GM18502 (cell line): ENCODE data around the gene TNNI3K.
A peak's percentile ranks its signal among the peaks of the same experiment; 100 is the strongest.

Experiments used
- ATAC-seq: cut with Tn5 transposase; IDR thresholded peaks from one replicate; pipeline ENCODE4 v1.9.1; 2021; ENCODE audit warnings: mild to moderate bottlenecking; ENCODE audit not compliant: unreplicated experiment, poor library complexity

The TNNI3K gene

DNA sequence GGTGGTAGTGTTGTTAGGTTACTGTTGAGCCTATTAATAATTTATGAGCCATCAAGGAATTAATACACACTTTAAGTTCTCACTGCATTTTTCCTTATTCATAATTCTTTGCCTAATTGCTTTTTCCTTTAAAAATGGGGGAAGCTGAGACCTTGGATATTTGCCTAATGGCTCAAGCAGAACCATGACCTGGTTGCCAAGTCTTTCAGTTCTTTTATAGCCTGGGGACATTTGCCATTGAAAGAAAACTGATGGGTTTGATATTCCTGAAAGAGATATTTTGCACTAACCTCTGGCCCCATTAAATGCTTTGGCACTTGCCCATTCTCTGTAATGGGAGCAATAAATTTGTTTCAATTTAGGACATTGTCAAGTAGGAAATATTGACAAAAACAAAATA, 295.7 kb downstream of the TNNI3K start:
- ATAC-seq: no peak

DNA sequence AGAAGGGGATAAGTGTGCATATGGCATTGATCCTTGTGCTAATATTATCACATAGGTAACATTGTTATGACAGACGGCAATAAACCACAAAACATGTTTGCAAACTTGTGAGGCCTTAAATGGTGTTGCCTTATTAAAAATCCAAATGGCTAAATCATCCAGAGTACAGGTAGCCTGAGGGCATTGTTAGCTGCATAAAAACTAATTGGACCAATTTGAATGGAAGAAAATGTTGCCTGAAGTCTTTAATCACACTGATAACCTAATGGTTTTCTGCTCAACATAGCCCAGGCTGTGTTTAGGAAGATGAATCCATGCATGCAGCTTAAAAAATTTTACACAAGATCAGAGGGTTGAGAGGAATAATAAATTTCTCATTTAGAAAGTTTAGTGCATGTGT, 296.6 kb downstream of the TNNI3K start:
- ATAC-seq: no peak

DNA sequence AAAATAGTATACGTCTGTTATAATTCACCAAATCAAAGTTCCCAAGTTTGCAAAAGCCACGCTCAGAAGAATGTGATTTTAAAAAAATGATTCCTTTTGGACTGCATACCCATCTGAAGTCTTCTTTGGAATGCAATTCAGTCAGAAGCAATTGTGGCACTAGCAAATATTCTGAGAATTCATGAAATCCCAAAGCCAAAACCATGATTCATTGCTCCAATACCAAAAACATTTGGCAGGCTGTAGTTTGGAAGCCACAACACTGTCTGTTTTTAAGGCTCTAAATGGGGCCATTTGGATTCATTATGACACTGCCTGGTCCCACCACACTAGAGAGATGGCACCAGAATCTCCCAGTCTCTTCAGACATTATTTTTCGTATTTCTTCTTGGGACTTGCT, 299.1 kb downstream of the TNNI3K start:
- ATAC-seq: no peak

DNA sequence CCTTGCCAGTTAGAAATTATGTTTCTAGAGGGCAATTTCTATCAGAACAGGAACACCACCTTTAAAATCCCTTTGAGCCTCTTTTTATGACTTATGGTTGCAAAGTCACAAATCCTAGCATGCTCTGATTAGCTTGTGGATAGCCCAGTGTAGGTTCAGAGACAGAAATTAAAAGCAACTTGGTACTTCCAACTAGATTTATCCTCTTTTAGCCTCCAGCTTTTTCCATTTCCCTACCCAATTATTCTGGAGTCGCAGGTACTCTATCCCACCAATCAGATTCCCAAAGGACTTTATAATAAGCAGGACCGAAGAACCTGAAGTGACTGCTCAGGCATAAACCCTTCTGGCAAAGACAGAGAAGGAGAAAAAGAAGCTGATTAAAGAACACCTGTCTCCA, 310.6 kb downstream of the TNNI3K start:
- ATAC-seq: no peak

DNA sequence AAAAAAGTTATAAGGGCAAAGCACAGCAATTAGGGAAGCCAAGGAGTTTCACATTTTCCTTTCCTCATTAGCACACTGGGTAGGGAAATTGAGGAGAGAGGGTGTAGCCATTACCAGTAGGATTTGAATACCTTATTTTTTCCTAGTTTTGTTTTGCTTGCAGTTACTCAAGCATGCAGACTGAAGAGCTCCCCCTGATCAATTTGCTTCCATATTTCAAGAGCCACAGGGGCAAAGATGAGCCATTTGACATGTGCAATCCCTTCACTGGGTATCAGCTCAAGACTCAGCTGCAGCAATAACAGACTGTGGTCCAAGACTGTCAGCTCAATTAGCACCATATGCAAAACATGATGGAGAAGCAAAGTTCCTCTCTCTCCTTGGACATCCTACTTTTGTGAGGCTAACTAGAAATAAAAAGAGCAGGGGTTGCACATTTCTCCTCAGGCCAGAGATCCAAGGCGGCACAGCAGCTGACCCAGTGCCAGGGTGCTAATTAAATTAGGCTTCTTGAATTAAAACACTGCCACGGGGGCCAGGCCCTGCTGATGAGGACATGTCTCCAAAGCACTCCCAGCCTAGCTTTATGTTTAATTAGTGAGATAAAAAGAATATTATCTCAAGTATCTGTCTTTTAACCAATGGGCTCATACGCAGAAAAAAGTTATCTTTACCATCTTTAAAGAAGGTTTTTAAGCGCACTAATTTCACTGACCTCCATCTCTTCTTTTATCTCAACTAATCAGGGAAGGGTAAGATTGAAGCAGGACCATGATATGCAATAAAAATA, 314.0 kb downstream of the TNNI3K start:
- no peak for ATAC-seq

DNA sequence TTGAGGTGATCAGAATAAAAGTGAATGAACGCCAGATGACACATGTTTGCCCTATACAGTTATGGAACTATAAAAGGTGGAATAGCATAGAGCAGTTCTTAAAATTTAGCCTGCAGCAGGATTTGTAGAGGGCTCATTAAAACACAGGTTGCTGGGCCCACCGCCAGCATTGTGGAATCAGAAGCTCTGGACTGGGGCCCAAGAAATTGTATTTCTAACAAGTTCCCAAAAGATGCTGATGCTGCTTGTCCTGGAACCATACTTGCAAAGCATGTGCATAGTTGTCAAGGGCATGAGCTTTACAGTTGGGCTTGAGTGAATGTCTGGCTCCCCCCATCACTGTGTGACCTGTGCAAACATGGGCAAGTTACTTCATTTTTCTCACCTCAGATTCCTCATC, 314.7 kb downstream of the TNNI3K start:
- no peak for ATAC-seq

DNA sequence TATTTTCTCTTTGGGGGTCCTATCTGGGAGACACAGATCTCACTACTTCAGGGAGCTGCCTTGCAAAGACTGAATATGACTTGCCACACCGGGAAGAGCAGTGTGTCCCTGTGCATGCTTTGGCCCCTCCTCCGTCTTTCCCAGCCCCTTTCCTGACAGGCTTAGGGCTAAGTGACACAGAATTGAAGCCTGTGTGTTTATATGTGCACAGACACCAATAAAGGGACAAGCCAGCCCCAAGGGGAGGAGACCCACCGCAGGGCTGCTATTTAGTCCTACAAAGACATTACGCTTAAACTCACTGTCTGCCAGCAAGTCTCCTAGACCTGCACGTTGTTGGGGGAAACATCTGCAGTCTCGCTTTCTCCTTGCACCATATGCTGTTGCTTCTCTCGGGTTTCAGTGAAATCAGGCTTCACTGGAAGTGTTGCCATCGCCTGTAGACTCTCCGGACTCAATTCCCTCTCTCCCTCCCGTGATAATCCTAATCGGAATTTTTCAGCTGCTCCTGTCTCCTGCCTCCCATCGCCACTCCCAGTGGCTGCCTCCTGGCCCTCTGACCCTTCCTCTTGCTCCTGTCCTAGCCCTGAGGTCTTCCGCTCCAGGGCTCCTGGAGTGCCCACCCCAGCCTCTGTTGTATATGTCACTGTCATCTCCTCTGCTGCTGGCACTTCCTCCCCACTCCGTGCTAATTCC, 335.8 kb downstream of the TNNI3K start:
- ATAC-seq: no peak

DNA sequence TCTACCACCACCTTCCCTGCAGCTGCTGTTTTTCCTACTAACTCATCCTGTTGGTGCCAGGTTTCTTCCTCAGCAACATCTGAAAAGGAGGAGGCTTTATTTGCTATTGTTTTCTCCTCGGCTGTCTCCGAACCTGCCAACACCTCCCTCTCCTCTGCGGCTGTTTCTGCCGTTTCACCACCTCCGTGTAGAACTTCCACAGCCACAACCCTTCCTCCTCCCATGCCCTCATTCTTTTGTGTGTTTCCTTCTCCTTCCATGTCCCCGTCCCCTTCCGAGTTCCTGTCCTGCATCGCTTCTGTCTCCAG, 336.3 kb downstream of the TNNI3K start:
- no peak for ATAC-seq

DNA sequence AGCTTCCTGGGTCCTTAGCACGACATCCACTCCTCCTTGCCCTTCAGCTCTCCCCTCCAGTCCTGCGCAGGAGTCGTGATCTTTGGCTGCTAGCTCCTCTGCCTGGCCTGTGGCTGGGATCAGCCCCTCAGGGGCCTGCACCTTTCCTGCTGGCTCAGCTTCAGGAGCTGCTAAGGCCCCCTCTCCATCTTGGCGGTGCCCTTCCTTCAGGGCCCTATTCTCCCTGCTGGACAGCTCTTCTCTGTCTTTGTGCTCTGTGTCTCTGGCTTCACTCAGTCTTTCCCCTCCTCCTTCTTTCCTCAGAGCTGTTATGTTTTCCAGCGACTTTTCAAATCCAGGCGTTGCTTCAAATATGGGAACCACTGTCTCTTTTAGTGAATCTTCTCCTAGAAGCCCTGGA, 336.7 kb downstream of the TNNI3K start:
- ATAC-seq: no peak

DNA sequence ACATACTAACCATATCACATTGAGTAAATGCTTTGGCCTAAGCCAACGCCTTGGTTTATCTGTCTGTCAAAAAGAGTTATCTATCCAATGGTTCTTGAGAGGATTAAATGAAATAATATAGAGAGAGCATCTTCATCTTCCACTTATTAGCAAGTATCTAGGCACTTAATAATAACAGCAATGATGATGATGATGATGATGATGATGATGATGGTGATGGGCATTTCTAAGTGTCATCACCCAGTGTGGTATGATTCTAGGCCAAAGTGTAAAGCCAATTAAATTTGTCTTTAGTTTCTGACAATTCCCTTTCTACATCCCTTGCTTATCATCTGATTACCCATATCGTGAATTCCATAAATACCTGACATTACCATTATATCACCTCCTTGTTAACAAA, 342.9 kb downstream of the TNNI3K start:
- ATAC-seq: no peak

DNA sequence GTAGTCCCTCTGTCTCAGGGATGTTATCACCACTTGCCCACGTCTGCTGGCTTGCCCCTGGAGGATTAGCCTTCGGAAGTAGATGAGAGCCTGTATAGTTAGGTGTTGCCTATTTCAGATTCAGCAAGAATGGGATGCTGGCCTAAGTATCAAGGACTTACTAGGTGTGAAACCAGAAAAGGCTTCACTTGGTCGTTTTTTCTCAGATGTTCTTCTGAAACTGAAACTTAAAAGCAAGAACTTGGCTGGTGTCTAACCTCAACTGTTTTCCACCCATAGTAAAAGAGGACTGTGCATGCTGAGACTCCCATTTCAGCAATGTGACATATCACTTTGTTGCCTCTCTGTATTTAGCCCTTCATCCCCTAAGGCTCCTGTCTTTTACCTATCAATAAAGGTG, 344.2 kb downstream of the TNNI3K start:
- ATAC-seq: peak; percentile 100

DNA sequence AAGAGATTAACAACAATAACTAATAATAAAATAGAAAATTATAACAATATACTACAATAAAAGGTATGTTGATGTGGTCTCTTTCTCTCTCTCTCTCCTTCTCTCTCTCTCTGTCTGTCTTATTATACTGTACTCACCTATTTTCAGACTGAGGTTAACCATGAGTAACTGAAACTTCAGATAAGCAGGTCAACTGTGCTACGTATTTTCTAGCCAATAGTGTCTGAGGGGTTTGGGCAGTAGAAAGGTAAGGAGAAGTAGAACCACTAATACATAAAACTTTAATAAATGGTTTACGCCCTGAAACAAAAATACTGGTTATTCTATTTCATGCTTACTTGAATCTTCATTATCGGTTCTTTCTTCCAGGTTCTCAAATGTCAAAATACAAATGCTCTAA, 348.2 kb downstream of the TNNI3K start:
- ATAC-seq: peak; percentile 33

DNA sequence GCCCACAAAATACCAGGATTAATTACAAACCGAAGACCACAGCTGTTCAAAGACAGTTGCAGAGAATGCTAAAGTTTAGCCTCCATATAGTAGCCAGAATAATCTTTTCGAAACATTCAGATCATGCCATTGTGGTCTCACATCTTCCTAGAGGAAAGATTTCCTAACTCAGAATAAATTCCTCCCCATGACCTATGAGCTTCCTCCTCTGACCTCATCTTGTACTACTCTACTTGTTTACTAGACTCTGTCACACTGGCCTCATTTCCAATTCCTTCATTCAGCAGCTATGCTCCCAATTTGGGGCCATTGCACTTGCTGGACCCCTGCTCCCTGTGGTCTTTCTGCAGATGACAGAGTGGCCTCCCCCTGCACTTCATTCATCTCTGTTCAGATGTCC, 349.0 kb downstream of the TNNI3K start:
- no peak for ATAC-seq

DNA sequence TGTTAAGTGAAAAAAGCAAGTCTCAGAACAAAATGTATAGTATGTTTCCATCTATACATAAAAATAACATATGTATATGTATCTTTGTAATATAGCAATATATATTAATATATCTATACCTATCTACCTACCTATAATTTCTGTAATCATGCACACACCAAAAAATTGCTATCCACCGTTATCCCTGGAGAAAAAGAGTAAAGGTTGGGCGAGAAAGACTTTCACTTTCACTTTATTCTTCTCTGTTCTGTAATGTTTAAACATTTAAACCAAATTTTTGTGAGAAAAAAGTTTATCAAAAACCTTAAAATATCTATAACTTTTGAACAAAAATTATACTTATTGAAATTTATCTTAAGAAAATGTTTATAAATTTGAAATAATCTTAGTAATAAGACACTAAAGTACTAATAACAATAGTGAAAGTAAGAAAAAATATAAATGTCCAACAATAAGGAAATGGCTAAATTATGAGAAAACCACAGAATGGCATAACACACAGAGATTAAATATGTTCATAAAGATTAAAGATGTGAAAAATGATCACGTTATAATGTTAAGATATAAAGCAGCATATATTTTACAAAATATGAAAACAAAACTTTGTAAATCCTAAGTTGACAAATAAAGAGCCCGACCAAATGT, 351.2 kb downstream of the TNNI3K start:
- ATAC-seq: peak; percentile 59

DNA sequence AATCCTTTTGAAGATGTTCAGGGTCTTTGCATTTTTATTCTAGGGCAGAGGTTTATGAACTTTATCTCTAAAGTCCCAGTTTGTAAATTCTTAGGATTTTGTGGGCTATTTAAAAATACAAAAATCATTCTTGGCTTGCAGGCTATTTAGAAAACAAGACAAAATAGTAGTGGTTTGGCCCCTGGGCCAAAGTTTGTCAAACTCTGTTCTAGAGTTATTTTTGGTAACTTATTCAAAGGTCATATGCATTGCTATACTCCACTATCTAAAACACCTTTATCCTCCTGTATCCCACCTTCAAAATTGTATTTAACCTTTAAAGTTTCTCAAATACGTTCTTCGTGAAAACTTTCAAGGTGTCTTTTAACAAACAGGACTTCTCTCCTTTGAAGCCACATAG, 352.7 kb downstream of the TNNI3K start:
- no peak for ATAC-seq

DNA sequence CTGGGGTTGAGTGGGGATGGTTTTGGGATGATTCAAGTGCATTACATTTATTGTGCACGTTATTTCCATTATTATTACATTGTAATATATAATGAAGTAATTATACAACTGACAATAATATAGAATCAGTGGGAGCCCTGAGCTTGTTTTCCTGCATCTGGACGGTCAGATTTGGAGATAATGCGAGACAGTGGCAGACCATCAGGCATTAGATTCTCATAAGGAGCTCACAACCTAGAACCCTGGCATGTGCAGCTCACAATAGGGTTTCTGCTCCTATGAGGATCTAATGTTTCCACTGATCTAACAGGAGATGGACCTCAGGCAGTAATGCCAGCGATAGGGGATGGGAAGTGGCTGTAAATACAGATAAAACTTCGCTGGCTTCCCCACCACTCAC, 355.1 kb downstream of the TNNI3K start:
- no peak for ATAC-seq

DNA sequence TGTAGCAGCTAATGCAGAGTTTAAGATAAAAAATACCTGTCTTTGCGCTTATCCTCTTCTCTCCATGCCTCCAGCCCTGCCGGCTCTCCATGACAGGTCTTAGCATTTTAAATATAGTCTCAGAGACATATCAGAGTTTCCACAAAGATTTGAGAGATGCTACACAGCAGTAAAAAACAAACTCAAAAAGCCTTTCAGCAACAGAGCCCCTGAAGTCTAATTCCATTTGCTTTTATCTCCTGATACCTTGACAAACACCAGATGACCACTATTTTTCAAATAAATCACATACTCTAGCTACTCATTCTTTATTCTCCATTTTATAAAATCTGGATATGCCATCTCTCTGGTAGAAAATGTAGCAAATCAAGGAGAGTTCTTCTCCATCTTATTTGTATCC, 356.8 kb downstream of the TNNI3K start:
- no peak for ATAC-seq

DNA sequence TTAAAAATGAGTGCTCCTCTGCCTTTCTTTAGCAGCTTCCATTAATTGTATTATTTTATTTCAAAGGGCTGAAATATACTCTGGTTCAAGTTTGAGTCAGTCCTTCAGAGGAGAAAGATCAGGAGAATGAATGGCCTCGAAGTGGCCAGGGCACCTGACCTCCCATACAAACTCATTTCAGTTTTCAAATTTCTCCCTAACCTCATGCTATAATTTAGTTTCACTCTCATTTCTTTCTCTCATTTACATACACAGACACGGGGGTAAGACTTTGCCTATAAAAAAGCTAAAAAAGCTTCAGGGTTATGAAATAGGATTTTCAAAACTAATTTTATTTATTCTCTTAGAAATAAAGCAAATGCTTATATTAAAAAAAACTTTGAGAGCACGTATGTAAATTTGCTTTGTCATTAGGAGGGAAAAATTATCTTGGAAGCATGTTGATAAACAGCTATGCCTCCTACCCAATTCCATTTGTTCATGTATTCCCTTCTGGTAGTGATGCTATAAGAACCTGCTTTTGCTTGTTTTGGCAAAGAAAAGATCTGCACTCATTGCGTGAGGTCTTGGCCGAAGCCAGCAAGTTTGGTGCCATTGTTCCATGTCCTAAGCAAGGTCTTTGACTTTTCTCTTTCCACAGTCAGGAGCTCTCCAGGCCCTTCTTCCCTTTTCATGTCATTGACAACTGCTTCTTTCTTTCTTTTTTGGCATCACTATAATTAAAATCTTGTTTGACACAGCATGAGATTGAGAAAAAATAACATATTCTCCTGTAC, 357.6 kb downstream of the TNNI3K start:
- no peak for ATAC-seq
